T-helper 2 cell treated with Interferon-gamma antibody and Interleukin-4, amounts not matched to agents 100 ng/mL and 5 ng/mL, for 36 hours (primary cell): ENCODE results near the gene HEATR3. TPM values are rescaled to one million over a fixed set of nuclear protein-coding genes. Genes with fewer than 3 reads are reported as not detected.

Experiments
- intact Hi-C: fragments of 100-400 bp; cut with micrococcal nuclease; formaldehyde crosslinking; loops from one replicate; pipeline ENCODE4 v1.15.1; 2023
- total RNA-seq: library from RNA; stranded (reverse); gene quantifications from 2 replicates; pipeline ENCODE4 v1.2.3, GENCODE V29; 2022

HEATR3 gene
- total RNA-seq, 1 donor from 2014 or later, result 28.7 TPM

- intact Hi-C loops, result loop anchor here (1.0 to 5.0 kb wide), 8 partner anchors 14 to 589 kb away; partner anchors contain the start of genes ADCY7, CNEP1R1, HEATR3 and NKD1
Observed at GRCh38 chr16:50152351-50152806, 86.6 kb downstream of the HEATR3 start.

- intact Hi-C loops, result loop anchor here (1.0 to 5.0 kb wide), 8 partner anchors 14 to 588 kb away; partner anchors contain the start of genes ADCY7, CNEP1R1, HEATR3 and NKD1
Observed at GRCh38 chr16:50152807-50153595, 87.2 kb downstream of the HEATR3 start, which contains the start of gene TENT4B. Gene TENT4B, plus strand, starts transcription at chr16:50153306. Its CDS starts 316 bp downstream, at chr16:50153622.

GRCh38 chr16:50153596-50154419, 88.0 kb downstream of the HEATR3 start:
- intact Hi-C loops, result loop anchor here (2.0 to 5.0 kb wide), 6 partner anchors 13 to 527 kb away; partner anchors contain the start of genes ADCY7, NKD1, SNX20 and ZNF423

GRCh38 chr16:50154420-50154950, 88.7 kb downstream of the HEATR3 start:
- intact Hi-C loops, result loop anchor here (2.0 to 5.0 kb wide), 3 partner anchors 297 to 526 kb away; partner anchors contain the start of genes NKD1, SNX20 and ZNF423

- intact Hi-C loops, result loop anchor here (1.0 to 2.0 kb wide), 2 partner anchors 54 to 525 kb away; partner anchors contain the start of gene SNX20
Observed at GRCh38 chr16:50155925-50156324, 90.2 kb downstream of the HEATR3 start.

Other genes with a start within 250 kb of the HEATR3 start
- 0.05 TPM in 1 of 2 replicates, not detected in the other for gene ZNF423, start 209.9 kb upstream of the HEATR3 start, total RNA-seq
- 24.4 and 27.7 TPM in 2 replicates for gene CNEP1R1, start 40.7 kb upstream of the HEATR3 start, total RNA-seq
- 16.3 and 17.2 TPM in 2 replicates for gene TENT4B, start 87.3 kb downstream of the HEATR3 start, total RNA-seq
- gene ADCY7, start 200.6 kb downstream of the HEATR3 start, total RNA-seq, result 187 and 188 TPM in 2 replicates